Keratinocyte (primary cell): Measurements from ENCODE around the gene ENO4. TPM values are rescaled to one million over a fixed set of nuclear protein-coding genes. Genes with fewer than 3 reads are reported as not detected.

Experiments used
- DNase-seq: peaks from one replicate; pipeline ENCODE4 v3.0.0-alpha.2; 2011; ENCODE audit warnings: low read depth, missing footprints, low spot score
- FAIRE-seq: peaks from 2 replicates; lab custom pipeline; 2011; peaks lifted over from hg19 to GRCh38; lab: Jason Lieb, UNC
- H2AFZ ChIP-seq: 2 replicates; pipeline ENCODE4 v1.6.0; 2012; ENCODE audit warnings: low read length, control low read depth, inconsistent platforms; ENCODE audit not compliant: control insufficient read depth
- H3K27ac ChIP-seq: 2 replicates; pipeline ENCODE4 v1.5.1; 2011; ENCODE audit warnings: low read length; ENCODE audit not compliant: control insufficient read depth, insufficient read depth
- H3K27me3 ChIP-seq: 3 replicates; pipeline ENCODE4 v1.6.0; 2011; ENCODE audit warnings: low read length; ENCODE audit not compliant: control insufficient read depth, insufficient read depth; ENCODE audit errors: extremely low read depth
- H3K36me3 ChIP-seq, 2 experiments: 2 replicates in 1 of 2; 3 replicates in 1 of 2; pipeline ENCODE4 v1.5.1; 2011; ENCODE audit warnings: low read length in 2 of 2, mild to moderate bottlenecking in 1 of 2; ENCODE audit not compliant: control insufficient read depth in 2 of 2, insufficient read depth in 2 of 2; ENCODE audit errors: extremely low read depth in 1 of 2
- H3K4me1 ChIP-seq: 3 replicates; pipeline ENCODE4 v1.5.1; 2011; ENCODE audit warnings: low read length; ENCODE audit not compliant: control insufficient read depth, insufficient read depth; ENCODE audit errors: extremely low read depth
- H3K4me2 ChIP-seq: 3 replicates; pipeline ENCODE4 v1.6.0; 2011; ENCODE audit warnings: low read depth, low read length; ENCODE audit not compliant: control insufficient read depth, insufficient read depth; ENCODE audit errors: extremely low read depth
- H3K4me3 ChIP-seq, 3 experiments: fragments of 200-600 bp in 1 of 3; sonication (generic) in 1 of 3; 2 replicates in 2 of 3; 3 replicates in 1 of 3; pipeline ENCODE4 v1.5.1; 2011 to 2016; ENCODE audit warnings: low read length in 3 of 3, mild to moderate bottlenecking in 3 of 3, control low read depth in 2 of 3, inconsistent platforms in 1 of 3, low read depth in 1 of 3, mixed read lengths in 1 of 3, mixed run types in 1 of 3, moderate library complexity in 1 of 3; ENCODE audit not compliant: control insufficient read depth in 2 of 3, insufficient read depth in 2 of 3; ENCODE audit errors: extremely low read depth in 1 of 3
- H3K79me2 ChIP-seq: 2 replicates; pipeline ENCODE4 v1.6.0; 2012; ENCODE audit warnings: low read length; ENCODE audit not compliant: control insufficient read depth, insufficient read depth
- H3K9ac ChIP-seq: 3 replicates; pipeline ENCODE4 v1.6.0; 2011; ENCODE audit warnings: low read length; ENCODE audit not compliant: control insufficient read depth, insufficient read depth; ENCODE audit errors: extremely low read depth
- H3K9me1 ChIP-seq: 3 replicates; pipeline ENCODE4 v1.6.0; 2011; ENCODE audit warnings: low read length; ENCODE audit not compliant: control insufficient read depth, insufficient read depth; ENCODE audit errors: extremely low read depth
- H3K9me3 ChIP-seq: 2 replicates; pipeline ENCODE4 v1.5.1; 2012; ENCODE audit warnings: low read depth, low read length; ENCODE audit not compliant: control insufficient read depth
- H4K20me1 ChIP-seq: 3 replicates; pipeline ENCODE4 v1.6.0; 2011; ENCODE audit warnings: low read length; ENCODE audit not compliant: control insufficient read depth, insufficient read depth; ENCODE audit errors: extremely low read depth
- EZH2 ChIP-seq: IDR thresholded peaks from one replicate; pipeline ENCODE4 v1.6.1; 2012; ENCODE audit warnings: inconsistent platforms, mild to moderate bottlenecking, low read length, moderate library complexity
- dilution Hi-C: fragments of 300-500 bp; cut with MboI; formaldehyde crosslinking; loops from one replicate; pipeline ENCODE4 v1.7.0; 2020; ENCODE audit warnings: low sequenced_read_pairs; ENCODE audit not compliant: extremely low pct_ligation_motif_present
- polyA plus RNA-seq, 5 experiments: library from polyadenylated mRNA; depleted of rRNA in 3 of 5; stranded (reverse) in 3 of 5; stranded (forward) in 1 of 5; unstranded in 1 of 5; fragments of >200 nt; gene quantifications; 1 replicate in 1 of 5; 2 replicates in 3 of 5; 3 replicates in 1 of 5; pipeline versions ENCODE4 v1.2.1 to v1.2.3, GENCODE V29; 2011 to 2012; ENCODE audit warnings: missing spikeins in 2 of 5, low read depth in 1 of 5, low replicate concordance in 1 of 5

Gene ENO4
- polyA plus RNA-seq, 1 donor (not counting 4 experiments of a cell fraction or from before 2014, with no cell fraction given), result 0.35 TPM

DNA sequence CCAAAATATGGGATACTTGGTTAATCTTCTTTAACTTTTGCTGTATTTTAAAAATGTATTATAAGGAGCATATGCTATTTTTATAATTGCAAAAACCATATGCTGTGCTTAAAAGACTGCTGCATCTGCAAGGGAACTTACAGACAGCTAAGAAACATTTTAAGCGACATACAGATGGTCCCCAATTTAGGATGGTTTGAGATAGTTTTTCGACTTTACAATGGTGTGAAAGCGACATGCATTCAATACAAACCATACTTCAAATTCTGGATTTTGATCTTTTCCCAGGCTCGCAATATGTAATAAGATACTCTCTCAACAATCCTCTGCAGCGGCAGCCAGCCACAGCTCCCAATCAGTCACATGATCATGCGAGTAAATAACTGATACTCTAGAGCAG is 82.5 kb downstream of the ENO4 start:
- Histone ChIP-seq H3K27me3 (no peaks in the 10 kb centered on the region), H3K36me3 (peaks cover 0 to 2% of the 10 kb centered on the region in 2 experiments), H3K9me1 (no peaks in the 10 kb centered on the region), H3K4me3 (no peak overlapping the region), H3K9me3 (no peaks in the 10 kb centered on the region), H2AFZ (no peak overlapping the region), H3K4me2 (no peak overlapping the region), H3K9ac (no peak overlapping the region), H3K79me2 (no peaks in the 10 kb centered on the region), H4K20me1 (no peaks in the 10 kb centered on the region), H3K4me1 (no peaks in the 10 kb centered on the region), H3K27ac (no peak overlapping the region)
- no peak for FAIRE-seq
- no peak for DNase-seq
- TF ChIP-seq EZH2, result no peak
- dilution Hi-C loops, result no loop called here

Other genes starting within 250 kb of the ENO4 start
- gene PNLIPRP2, start 228.5 kb upstream of the ENO4 start, polyA plus RNA-seq, result not detected in 3 replicates
- 5.4 to 8.5 TPM (median 8.1 TPM) in 3 replicates for gene HSPA12A, start 106.9 kb upstream of the ENO4 start, polyA plus RNA-seq
- gene SHTN1, start 155.7 kb downstream of the ENO4 start, polyA plus RNA-seq, result 11.5 to 21.3 TPM (median 16.0 TPM) in 3 replicates